Measurements from ENCODE around the gene DNAJC21.

DNA sequence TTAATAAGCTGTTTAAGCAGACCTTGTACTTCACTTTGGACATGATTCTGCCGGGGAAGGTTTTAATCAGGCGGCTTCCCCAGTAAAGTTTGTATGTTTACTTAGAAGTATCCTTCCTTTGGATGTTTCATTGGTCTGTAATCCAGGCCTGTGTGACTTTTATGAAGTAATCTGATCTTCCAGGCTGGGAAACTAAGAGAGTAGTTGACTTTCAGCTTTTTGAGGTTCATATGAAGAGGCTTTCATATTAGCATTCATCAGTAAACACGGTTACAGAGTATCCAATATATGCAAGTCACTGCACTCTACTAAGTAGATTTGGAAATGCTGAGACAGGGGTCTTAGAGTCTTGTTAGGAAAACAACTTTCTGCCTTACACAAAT is 1.1 kb downstream of the DNAJC21 start:
- TF ChIP-seq, protein P1, sequence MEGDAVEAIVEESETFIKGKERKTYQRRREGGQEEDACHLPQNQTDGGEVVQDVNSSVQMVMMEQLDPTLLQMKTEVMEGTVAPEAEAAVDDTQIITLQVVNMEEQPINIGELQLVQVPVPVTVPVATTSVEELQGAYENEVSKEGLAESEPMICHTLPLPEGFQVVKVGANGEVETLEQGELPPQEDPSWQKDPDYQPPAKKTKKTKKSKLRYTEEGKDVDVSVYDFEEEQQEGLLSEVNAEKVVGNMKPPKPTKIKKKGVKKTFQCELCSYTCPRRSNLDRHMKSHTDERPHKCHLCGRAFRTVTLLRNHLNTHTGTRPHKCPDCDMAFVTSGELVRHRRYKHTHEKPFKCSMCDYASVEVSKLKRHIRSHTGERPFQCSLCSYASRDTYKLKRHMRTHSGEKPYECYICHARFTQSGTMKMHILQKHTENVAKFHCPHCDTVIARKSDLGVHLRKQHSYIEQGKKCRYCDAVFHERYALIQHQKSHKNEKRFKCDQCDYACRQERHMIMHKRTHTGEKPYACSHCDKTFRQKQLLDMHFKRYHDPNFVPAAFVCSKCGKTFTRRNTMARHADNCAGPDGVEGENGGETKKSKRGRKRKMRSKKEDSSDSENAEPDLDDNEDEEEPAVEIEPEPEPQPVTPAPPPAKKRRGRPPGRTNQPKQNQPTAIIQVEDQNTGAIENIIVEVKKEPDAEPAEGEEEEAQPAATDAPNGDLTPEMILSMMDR (IDR thresholded peaks at IDR 0.05) = no peak
- TF ChIP-seq POLR2A (IDR thresholded peaks at IDR 0.05) = no peak
